ENCODE results near the gene JAM2.

JAM2 gene

DNA sequence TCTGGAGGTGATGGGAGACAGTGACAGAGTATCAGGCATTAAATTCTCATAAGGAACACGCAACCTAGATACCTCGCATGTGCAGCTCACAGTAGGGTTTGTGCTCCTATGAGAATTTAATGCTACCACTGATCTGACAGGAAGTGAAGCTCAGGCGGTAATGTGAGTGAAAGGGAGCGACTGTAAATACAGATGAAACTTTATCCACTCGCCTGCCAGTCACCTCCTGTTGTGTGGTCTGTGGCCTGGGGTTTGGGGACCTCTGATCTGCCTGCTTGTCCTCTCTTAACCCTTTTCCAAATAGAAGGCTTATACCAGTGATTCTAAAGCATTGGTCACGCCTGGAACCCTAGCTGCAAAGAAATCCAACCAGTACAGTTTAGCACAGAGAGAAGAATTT lies 111.0 kb downstream of the JAM2 start:
- DNase-seq: no peak
- H3K4ac ChIP-seq (ENCODE audit: low read depth, low read length): no peak overlapping the region
- H3K9me3 ChIP-seq (ENCODE audit: insufficient read depth, low read depth, low read length): no peaks in the 10 kb centered on the region
- H3K27ac ChIP-seq (ENCODE audit: low read depth, low read length): no peak overlapping the region
- H3K14ac ChIP-seq (ENCODE audit: low read length): no peak overlapping the region
- no peaks in the 10 kb centered on the region for H3K4me1 ChIP-seq (ENCODE audit: control insufficient read depth in 1 of 2, insufficient read depth in 2 of 2, low read length in 2 of 2)
- H3K4me2 ChIP-seq (ENCODE audit: low read length): no peak overlapping the region
- H2AK5ac ChIP-seq (ENCODE audit: low read length): no peak overlapping the region
- H3K79me1 ChIP-seq (ENCODE audit: low read length): no peaks in the 10 kb centered on the region
- H3K4me3 ChIP-seq (ENCODE audit: low read depth, low read length): no peak overlapping the region
- no peak overlapping the region for H2BK120ac ChIP-seq (ENCODE audit: insufficient read depth, low read length, poor library complexity)
- no peaks in the 10 kb centered on the region for H3K79me2 ChIP-seq (ENCODE audit: control insufficient read depth, insufficient read depth, low read length, poor library complexity)
- H2BK12ac ChIP-seq (ENCODE audit: low read length): no peak overlapping the region
- peaks cover 9 to 11% of the 10 kb centered on the region in 2 experiments for H3K36me3 ChIP-seq (ENCODE audit: control insufficient read depth in 1 of 2, insufficient read depth in 2 of 2, low read length in 2 of 2)
- no peak overlapping the region for H4K12ac ChIP-seq (ENCODE audit: low read depth, low read length)
- no peak overlapping the region for H3K23ac ChIP-seq (ENCODE audit: low read length)
- H3K18ac ChIP-seq (ENCODE audit: low read length): no peak overlapping the region
- no peak overlapping the region for H3K9ac ChIP-seq (ENCODE audit: low read length)
- H4K91ac ChIP-seq (ENCODE audit: low read depth, low read length): no peak overlapping the region
- H3K27me3 ChIP-seq (ENCODE audit: insufficient read depth, low read length): no peaks in the 10 kb centered on the region
- H2BK5ac ChIP-seq (ENCODE audit: low read depth, low read length, poor library complexity): no peak overlapping the region
- no CpG with 5 or more reads among the region's 6 CpGs for WGBS (ENCODE audit: extremely low coverage, insufficient coverage, insufficient read length)
- no peak overlapping the region for H4K8ac ChIP-seq (ENCODE audit: low read depth, low read length)
- H2AFZ ChIP-seq (ENCODE audit: insufficient read depth, low read length, poor library complexity): no peak overlapping the region

DNA sequence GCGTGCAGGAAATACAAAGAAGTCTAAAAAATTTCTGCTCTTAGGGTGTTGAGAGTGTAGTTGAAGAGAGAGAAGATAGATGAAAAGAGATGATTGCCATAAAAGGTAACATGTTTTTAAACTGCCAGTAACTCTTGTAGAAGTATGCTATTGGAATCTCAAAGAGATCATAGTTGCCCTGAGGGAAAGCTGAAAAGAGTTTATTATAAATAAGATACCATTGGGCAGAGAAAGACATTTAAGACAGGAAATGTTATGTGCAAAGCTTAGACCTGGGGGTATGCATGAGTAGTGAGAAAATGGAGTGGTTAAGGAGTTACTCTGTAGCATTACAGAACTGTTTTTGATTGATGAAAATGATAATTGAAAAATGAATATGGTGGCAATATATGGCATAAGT lies 113.4 kb downstream of the JAM2 start:
- Histone ChIP-seq H2BK12ac (ENCODE audit: low read length) (no peak overlapping the region), H3K79me1 (ENCODE audit: low read length) (no peaks in the 10 kb centered on the region), H4K91ac (ENCODE audit: low read depth, low read length) (no peak overlapping the region), H4K12ac (ENCODE audit: low read depth, low read length) (no peak overlapping the region), H3K79me2 (ENCODE audit: control insufficient read depth, insufficient read depth, low read length, poor library complexity) (no peaks in the 10 kb centered on the region), H3K18ac (ENCODE audit: low read length) (no peak overlapping the region), H2AK5ac (ENCODE audit: low read length) (no peak overlapping the region), H3K4ac (ENCODE audit: low read depth, low read length) (no peak overlapping the region), H3K4me1 (ENCODE audit: control insufficient read depth in 1 of 2, insufficient read depth in 2 of 2, low read length in 2 of 2) (no peaks in the 10 kb centered on the region), H2AFZ (ENCODE audit: insufficient read depth, low read length, poor library complexity) (no peak overlapping the region), H3K14ac (ENCODE audit: low read length) (no peak overlapping the region), H4K8ac (ENCODE audit: low read depth, low read length) (no peak overlapping the region), H3K4me2 (ENCODE audit: low read length) (no peak overlapping the region), H2BK5ac (ENCODE audit: low read depth, low read length, poor library complexity) (no peak overlapping the region), H3K27ac (ENCODE audit: low read depth, low read length) (no peak overlapping the region), H2BK120ac (ENCODE audit: insufficient read depth, low read length, poor library complexity) (no peak overlapping the region), H3K27me3 (ENCODE audit: insufficient read depth, low read length) (no peaks in the 10 kb centered on the region), H3K23ac (ENCODE audit: low read length) (no peak overlapping the region), H3K4me3 (ENCODE audit: low read depth, low read length) (no peak overlapping the region), H3K9ac (ENCODE audit: low read length) (no peak overlapping the region), H3K9me3 (ENCODE audit: insufficient read depth, low read depth, low read length) (no peaks in the 10 kb centered on the region), H3K36me3 (ENCODE audit: control insufficient read depth in 1 of 2, insufficient read depth in 2 of 2, low read length in 2 of 2) (peaks cover 6 to 9% of the 10 kb centered on the region in 2 experiments)
- DNase-seq: no peak
- WGBS (ENCODE audit: extremely low coverage, insufficient coverage, insufficient read length): no CpG with 5 or more reads among the region's 1 CpG

DNA sequence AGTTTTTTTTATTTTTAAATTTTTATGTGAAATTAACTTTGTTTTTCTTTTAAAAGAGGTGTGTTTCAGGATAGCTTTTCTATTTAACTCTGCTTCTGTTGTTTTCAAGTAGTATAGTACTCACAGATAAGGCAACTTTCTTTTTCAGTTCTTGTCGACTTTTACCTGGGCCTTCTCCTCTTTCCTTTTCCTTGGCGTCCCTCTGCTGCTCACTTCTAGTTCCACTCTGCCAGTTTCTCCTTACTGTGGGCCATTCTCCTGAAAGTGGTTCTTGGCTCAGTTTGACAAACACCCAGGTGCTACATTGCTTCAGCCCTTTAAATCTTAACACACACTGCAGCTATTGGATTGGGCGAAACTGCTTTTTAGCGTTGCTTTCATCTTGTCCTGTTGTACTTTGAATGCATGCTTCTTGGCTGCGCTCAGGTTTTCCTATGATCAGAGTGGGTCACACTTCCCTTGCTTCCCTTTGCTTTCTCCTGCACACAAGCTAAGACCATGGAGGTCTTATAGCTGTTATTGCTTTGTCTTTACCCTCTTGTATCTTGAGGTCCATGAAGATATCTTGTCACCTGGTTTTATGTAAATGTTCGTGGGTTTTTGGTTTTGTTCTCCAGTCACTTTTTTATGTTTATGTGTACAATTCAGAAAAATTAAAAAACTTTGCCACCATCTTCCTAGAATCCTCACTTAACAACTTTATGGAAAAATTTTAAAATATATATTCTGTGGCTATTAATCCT lies 117.3 kb downstream of the JAM2 start:
- Histone ChIP-seq H3K18ac (ENCODE audit: low read length) (no peak overlapping the region), H3K27me3 (ENCODE audit: insufficient read depth, low read length) (no peaks in the 10 kb centered on the region), H3K79me2 (ENCODE audit: control insufficient read depth, insufficient read depth, low read length, poor library complexity) (no peaks in the 10 kb centered on the region), H2BK120ac (ENCODE audit: insufficient read depth, low read length, poor library complexity) (no peak overlapping the region), H4K12ac (ENCODE audit: low read depth, low read length) (no peak overlapping the region), H3K36me3 (ENCODE audit: control insufficient read depth in 1 of 2, insufficient read depth in 2 of 2, low read length in 2 of 2) (peaks cover 3 to 10% of the 10 kb centered on the region in 2 experiments), H2AK5ac (ENCODE audit: low read length) (no peak overlapping the region), H4K8ac (ENCODE audit: low read depth, low read length) (no peak overlapping the region), H3K14ac (ENCODE audit: low read length) (no peak overlapping the region), H4K91ac (ENCODE audit: low read depth, low read length) (no peak overlapping the region), H3K9ac (ENCODE audit: low read length) (no peak overlapping the region), H3K9me3 (ENCODE audit: insufficient read depth, low read depth, low read length) (no peaks in the 10 kb centered on the region), H3K23ac (ENCODE audit: low read length) (no peak overlapping the region), H3K4me1 (ENCODE audit: control insufficient read depth in 1 of 2, insufficient read depth in 2 of 2, low read length in 2 of 2) (no peaks in the 10 kb centered on the region), H3K27ac (ENCODE audit: low read depth, low read length) (no peak overlapping the region), H3K79me1 (ENCODE audit: low read length) (no peaks in the 10 kb centered on the region), H3K4me3 (ENCODE audit: low read depth, low read length) (no peak overlapping the region), H2BK5ac (ENCODE audit: low read depth, low read length, poor library complexity) (no peak overlapping the region), H2AFZ (ENCODE audit: insufficient read depth, low read length, poor library complexity) (no peak overlapping the region), H2BK12ac (ENCODE audit: low read length) (no peak overlapping the region), H3K4me2 (ENCODE audit: low read length) (no peak overlapping the region), H3K4ac (ENCODE audit: low read depth, low read length) (no peak overlapping the region)
- no peak for DNase-seq
- no CpG with 5 or more reads among the region's 6 CpGs for WGBS (ENCODE audit: extremely low coverage, insufficient coverage, insufficient read length)

DNA sequence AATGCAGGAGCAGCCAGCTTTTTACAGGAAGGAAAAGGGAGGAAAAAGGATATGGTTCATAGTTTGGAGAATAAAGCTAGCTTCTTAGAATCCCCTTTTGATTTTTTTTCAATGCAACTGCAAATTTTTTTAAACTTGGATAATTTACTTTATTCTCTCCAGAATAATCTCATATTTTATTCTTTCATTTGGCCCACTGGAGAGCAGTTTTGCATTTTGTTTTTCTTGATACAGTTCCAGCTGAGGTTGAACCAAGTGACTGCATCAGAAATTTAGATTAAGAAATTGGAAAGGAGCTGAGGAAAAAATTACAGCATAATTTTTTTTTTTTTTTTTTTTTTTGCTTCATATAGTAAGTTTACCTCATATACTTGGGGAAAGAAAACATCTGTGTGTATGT lies 118.5 kb downstream of the JAM2 start:
- H3K27ac ChIP-seq (ENCODE audit: low read depth, low read length): no peak overlapping the region
- H3K9ac ChIP-seq (ENCODE audit: low read length): no peak overlapping the region
- no peaks in the 10 kb centered on the region for H3K27me3 ChIP-seq (ENCODE audit: insufficient read depth, low read length)
- H3K4me1 ChIP-seq (ENCODE audit: control insufficient read depth in 1 of 2, insufficient read depth in 2 of 2, low read length in 2 of 2): no peaks in the 10 kb centered on the region
- no peak overlapping the region for H2BK12ac ChIP-seq (ENCODE audit: low read length)
- H3K14ac ChIP-seq (ENCODE audit: low read length): no peak overlapping the region
- no peaks in the 10 kb centered on the region for H3K9me3 ChIP-seq (ENCODE audit: insufficient read depth, low read depth, low read length)
- H4K12ac ChIP-seq (ENCODE audit: low read depth, low read length): no peak overlapping the region
- no peak overlapping the region for H3K18ac ChIP-seq (ENCODE audit: low read length)
- no peaks in the 10 kb centered on the region for H3K79me1 ChIP-seq (ENCODE audit: low read length)
- H2BK5ac ChIP-seq (ENCODE audit: low read depth, low read length, poor library complexity): no peak overlapping the region
- H3K4me3 ChIP-seq (ENCODE audit: low read depth, low read length): no peak overlapping the region
- H3K4me2 ChIP-seq (ENCODE audit: low read length): no peak overlapping the region
- no peak overlapping the region for H3K23ac ChIP-seq (ENCODE audit: low read length)
- no peak overlapping the region for H2BK120ac ChIP-seq (ENCODE audit: insufficient read depth, low read length, poor library complexity)
- no peak overlapping the region for H2AK5ac ChIP-seq (ENCODE audit: low read length)
- DNase-seq: no peak
- no peak overlapping the region for H2AFZ ChIP-seq (ENCODE audit: insufficient read depth, low read length, poor library complexity)
- H3K36me3 ChIP-seq (ENCODE audit: control insufficient read depth in 1 of 2, insufficient read depth in 2 of 2, low read length in 2 of 2): peaks cover 3 to 10% of the 10 kb centered on the region in 2 experiments
- no peak overlapping the region for H4K8ac ChIP-seq (ENCODE audit: low read depth, low read length)
- H3K79me2 ChIP-seq (ENCODE audit: control insufficient read depth, insufficient read depth, low read length, poor library complexity): no peaks in the 10 kb centered on the region
- H3K4ac ChIP-seq (ENCODE audit: low read depth, low read length): no peak overlapping the region
- H4K91ac ChIP-seq (ENCODE audit: low read depth, low read length): no peak overlapping the region

All from trophoblast cell (in vitro differentiated cells and primary cell).